HepG2 (cell line): Measurements from ENCODE around the gene FBXO9. TPM values are rescaled to one million over a fixed set of nuclear protein-coding genes. Genes with fewer than 3 reads are reported as not detected.

ENCODE experiments used
- ELF3 ChIP-seq: IDR thresholded peaks from 2 replicates; pipeline ENCODE4 v1.6.1; 2016; ENCODE audit warnings: missing genetic modification reagents, missing compliant biosample characterization
- FOXA3 ChIP-seq: IDR thresholded peaks from 2 replicates; pipeline ENCODE4 v1.6.1; 2016; ENCODE audit warnings: missing genetic modification reagents, missing compliant biosample characterization
- HDAC1 ChIP-seq: sonication (generic); formaldehyde crosslinking; IDR thresholded peaks from 2 replicates; pipeline ENCODE4 v1.5.1; 2020; ENCODE audit warnings: mild to moderate bottlenecking, missing genetic modification reagents
- HMGA1 ChIP-seq: sonication (generic); formaldehyde crosslinking; conservative IDR thresholded peaks from 2 replicates; pipeline ENCODE4 v1.4.0; 2020; ENCODE audit warnings: missing genetic modification reagents
- MLLT10 ChIP-seq: sonication (generic); formaldehyde crosslinking; IDR thresholded peaks from 2 replicates; pipeline ENCODE4 v1.4.0; 2020; ENCODE audit warnings: missing genetic modification reagents
- NR2F6 ChIP-seq, 2 experiments: IDR thresholded peaks; 2 replicates each; pipeline ENCODE4 v1.6.1; 2016; ENCODE audit warnings: antibody characterized with exemption in 1 of 2, mild to moderate bottlenecking in 1 of 2
- PAF1 ChIP-seq: IDR thresholded peaks from 2 replicates; pipeline ENCODE4 v1.6.1; 2016; ENCODE audit warnings: missing genetic modification reagents, missing compliant biosample characterization
- PHF21A ChIP-seq: sonication (generic); formaldehyde crosslinking; IDR thresholded peaks from 2 replicates; pipeline ENCODE4 v1.5.0; 2020; ENCODE audit warnings: mild to moderate bottlenecking, missing genetic modification reagents
- ZSCAN22 ChIP-seq: sonication (generic); formaldehyde crosslinking; IDR thresholded peaks from 2 replicates; pipeline ENCODE4 v1.4.0; 2020; ENCODE audit warnings: mild to moderate bottlenecking, missing genetic modification reagents
- polyA plus RNA-seq, 8 experiments: library from polyadenylated mRNA; depleted of rRNA in 3 of 8; stranded (reverse) in 7 of 8; unstranded in 1 of 8; fragments of >200 nt; fragmentation: Illumina TruSeq in 4 of 8; extraction: Trizol in 4 of 8; gene quantifications; 2 replicates each; pipeline versions ENCODE4 v1.2.1 to v1.2.3, GENCODE V29; 2011 to 2016; ENCODE audit warnings: low read depth in 4 of 8, missing spikeins in 1 of 8, mixed read lengths in 1 of 8; ENCODE audit not compliant: insufficient read depth in 1 of 8
- total RNA-seq, 5 experiments: library from RNA; depleted of rRNA; stranded (reverse); fragments of >200 nt; fragmentation: Illumina TruSeq; extraction: Trizol; gene quantifications; 2 replicates each; pipeline ENCODE4 v1.2.3, GENCODE V29; 2016; ENCODE audit warnings: low read depth in 1 of 5
- TF ChIP-seq, protein P1 (sequence below): fragments of 450-650 bp; IDR thresholded peaks from 2 replicates; pipeline ENCODE4 v1.6.1; 2016
- TF ChIP-seq, protein P2 (sequence below): IDR thresholded peaks from 2 replicates; pipeline ENCODE4 v1.6.1; 2016; ENCODE audit warnings: low read depth, missing genetic modification reagents, missing compliant biosample characterization
- TF ChIP-seq, protein P3 (sequence below): sonication (generic); formaldehyde crosslinking; IDR thresholded peaks from 2 replicates; pipeline ENCODE4 v1.5.0; 2020; ENCODE audit warnings: missing genetic modification reagents
- TF ChIP-seq, protein P4 (sequence below): sonication (generic); formaldehyde crosslinking; IDR thresholded peaks from 2 replicates; pipeline ENCODE4 v1.4.0; 2020; ENCODE audit warnings: missing genetic modification reagents

FBXO9 gene
- total and polyA plus RNA-seq, 2 of the 13 experiments (the other 11 are each of a cell fraction or from before 2014, with no cell fraction given) = 64.3 to 98.4 TPM

DNA sequence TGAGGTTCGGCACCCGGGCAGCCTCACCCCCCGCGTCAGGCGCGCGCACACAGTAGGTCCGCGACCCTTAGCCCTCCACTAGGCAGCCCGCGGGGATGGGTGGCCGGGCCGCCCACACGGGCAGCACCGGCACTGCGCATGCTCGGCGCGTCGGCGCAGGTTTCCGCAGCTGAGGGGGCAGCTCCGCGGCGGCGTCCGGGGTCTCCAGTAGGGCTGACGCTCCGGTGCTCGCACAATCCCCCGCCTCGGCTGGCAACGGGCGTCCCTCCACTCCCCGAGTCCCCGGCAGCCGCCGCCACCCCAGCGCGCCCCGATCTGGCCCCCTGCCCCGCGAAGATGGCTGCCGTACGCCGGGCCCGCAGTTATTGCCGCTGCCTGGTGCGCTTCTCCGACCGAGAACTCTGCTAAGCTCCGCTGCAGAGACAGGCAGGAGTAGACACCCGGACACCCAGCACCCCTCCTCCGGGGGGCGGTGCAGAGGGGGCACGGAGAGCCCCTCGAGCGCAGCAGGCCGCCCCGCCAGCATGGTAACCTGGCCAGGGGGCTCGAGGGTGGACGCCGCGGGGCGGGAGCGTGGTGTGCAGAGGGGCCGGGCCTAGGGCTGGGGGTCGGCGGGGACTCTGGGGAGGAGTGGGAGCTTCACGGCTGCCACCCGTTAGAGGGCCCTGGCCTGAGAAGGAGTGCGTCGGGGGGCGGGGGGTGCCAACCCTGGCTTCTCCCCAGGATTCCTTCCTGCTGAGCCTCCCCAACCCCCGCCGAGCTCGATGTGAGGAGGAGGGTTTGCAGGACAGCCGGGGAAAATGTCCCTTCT is at the start of gene FBXO9 (continued):
- TF ChIP-seq ZSCAN22 = 0 out of 2 replicates have a peak, but pooled peaks have one; percentile 10
- no peak for TF ChIP-seq ELF3 (CRISPR knock-in tag)
- TF ChIP-seq, protein P1, sequence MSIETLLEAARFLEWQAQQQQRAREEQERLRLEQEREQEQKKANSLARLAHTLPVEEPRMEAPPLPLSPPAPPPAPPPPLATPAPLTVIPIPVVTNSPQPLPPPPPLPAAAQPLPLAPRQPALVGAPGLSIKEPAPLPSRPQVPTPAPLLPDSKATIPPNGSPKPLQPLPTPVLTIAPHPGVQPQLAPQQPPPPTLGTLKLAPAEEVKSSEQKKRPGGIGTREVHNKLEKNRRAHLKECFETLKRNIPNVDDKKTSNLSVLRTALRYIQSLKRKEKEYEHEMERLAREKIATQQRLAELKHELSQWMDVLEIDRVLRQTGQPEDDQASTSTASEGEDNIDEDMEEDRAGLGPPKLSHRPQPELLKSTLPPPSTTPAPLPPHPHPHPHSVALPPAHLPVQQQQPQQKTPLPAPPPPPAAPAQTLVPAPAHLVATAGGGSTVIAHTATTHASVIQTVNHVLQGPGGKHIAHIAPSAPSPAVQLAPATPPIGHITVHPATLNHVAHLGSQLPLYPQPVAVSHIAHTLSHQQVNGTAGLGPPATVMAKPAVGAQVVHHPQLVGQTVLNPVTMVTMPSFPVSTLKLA = no peak
- no peak for TF ChIP-seq MLLT10 (CRISPR knock-in tag)
- TF ChIP-seq PHF21A (CRISPR knock-in tag) = 0 out of 2 replicates have a peak, but pooled peaks have one; percentile 50
- no peak for TF ChIP-seq PAF1 (CRISPR knock-in tag)
- TF ChIP-seq, protein P2, sequence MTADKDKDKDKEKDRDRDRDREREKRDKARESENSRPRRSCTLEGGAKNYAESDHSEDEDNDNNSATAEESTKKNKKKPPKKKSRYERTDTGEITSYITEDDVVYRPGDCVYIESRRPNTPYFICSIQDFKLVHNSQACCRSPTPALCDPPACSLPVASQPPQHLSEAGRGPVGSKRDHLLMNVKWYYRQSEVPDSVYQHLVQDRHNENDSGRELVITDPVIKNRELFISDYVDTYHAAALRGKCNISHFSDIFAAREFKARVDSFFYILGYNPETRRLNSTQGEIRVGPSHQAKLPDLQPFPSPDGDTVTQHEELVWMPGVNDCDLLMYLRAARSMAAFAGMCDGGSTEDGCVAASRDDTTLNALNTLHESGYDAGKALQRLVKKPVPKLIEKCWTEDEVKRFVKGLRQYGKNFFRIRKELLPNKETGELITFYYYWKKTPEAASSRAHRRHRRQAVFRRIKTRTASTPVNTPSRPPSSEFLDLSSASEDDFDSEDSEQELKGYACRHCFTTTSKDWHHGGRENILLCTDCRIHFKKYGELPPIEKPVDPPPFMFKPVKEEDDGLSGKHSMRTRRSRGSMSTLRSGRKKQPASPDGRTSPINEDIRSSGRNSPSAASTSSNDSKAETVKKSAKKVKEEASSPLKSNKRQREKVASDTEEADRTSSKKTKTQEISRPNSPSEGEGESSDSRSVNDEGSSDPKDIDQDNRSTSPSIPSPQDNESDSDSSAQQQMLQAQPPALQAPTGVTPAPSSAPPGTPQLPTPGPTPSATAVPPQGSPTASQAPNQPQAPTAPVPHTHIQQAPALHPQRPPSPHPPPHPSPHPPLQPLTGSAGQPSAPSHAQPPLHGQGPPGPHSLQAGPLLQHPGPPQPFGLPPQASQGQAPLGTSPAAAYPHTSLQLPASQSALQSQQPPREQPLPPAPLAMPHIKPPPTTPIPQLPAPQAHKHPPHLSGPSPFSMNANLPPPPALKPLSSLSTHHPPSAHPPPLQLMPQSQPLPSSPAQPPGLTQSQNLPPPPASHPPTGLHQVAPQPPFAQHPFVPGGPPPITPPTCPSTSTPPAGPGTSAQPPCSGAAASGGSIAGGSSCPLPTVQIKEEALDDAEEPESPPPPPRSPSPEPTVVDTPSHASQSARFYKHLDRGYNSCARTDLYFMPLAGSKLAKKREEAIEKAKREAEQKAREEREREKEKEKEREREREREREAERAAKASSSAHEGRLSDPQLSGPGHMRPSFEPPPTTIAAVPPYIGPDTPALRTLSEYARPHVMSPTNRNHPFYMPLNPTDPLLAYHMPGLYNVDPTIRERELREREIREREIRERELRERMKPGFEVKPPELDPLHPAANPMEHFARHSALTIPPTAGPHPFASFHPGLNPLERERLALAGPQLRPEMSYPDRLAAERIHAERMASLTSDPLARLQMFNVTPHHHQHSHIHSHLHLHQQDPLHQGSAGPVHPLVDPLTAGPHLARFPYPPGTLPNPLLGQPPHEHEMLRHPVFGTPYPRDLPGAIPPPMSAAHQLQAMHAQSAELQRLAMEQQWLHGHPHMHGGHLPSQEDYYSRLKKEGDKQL (CRISPR knock-in tag) = 0 out of 2 replicates have a peak, but pooled peaks have one; percentile 9
- TF ChIP-seq HDAC1 (CRISPR knock-in tag) = peak; percentile 93
- no peak for TF ChIP-seq HMGA1 (CRISPR knock-in tag)
- TF ChIP-seq, protein P3, sequence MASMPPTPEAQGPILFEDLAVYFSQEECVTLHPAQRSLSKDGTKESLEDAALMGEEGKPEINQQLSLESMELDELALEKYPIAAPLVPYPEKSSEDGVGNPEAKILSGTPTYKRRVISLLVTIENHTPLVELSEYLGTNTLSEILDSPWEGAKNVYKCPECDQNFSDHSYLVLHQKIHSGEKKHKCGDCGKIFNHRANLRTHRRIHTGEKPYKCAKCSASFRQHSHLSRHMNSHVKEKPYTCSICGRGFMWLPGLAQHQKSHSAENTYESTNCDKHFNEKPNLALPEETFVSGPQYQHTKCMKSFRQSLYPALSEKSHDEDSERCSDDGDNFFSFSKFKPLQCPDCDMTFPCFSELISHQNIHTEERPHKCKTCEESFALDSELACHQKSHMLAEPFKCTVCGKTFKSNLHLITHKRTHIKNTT = no peak
- no peak for TF ChIP-seq NR2F6 (IDR thresholded peaks at IDR 0.05)
- 0 out of 2 replicates have a peak, but pooled peaks have one; percentile 7 for TF ChIP-seq NR2F6 (CRISPR knock-in tag; IDR thresholded peaks at IDR 0.05)
- TF ChIP-seq FOXA3 (CRISPR knock-in tag) = peak; percentile 27; the same call in 1 of the 2 replicates
- TF ChIP-seq, protein P4, sequence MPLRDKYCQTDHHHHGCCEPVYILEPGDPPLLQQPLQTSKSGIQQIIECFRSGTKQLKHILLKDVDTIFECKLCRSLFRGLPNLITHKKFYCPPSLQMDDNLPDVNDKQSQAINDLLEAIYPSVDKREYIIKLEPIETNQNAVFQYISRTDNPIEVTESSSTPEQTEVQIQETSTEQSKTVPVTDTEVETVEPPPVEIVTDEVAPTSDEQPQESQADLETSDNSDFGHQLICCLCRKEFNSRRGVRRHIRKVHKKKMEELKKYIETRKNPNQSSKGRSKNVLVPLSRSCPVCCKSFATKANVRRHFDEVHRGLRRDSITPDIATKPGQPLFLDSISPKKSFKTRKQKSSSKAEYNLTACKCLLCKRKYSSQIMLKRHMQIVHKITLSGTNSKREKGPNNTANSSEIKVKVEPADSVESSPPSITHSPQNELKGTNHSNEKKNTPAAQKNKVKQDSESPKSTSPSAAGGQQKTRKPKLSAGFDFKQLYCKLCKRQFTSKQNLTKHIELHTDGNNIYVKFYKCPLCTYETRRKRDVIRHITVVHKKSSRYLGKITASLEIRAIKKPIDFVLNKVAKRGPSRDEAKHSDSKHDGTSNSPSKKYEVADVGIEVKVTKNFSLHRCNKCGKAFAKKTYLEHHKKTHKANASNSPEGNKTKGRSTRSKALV (CRISPR knock-in tag) = no peak
